ENCODE data around the gene CSTF1. TPM values are rescaled to one million over a fixed set of nuclear protein-coding genes. Genes with fewer than 3 reads are reported as not detected.

The CSTF1 gene
- total RNA-seq, 1 experiment from 2014 or later = 76.4 TPM

- in situ Hi-C loops (cut with HindIII; ENCODE audit: low sequenced_read_pairs) = no loop called here
- no peak for DNase-seq (ENCODE audit: low spot score)
These were observed 30.8 kb downstream of the CSTF1 start for GRCh38 chr20:56423211-56423610.

GRCh38 chr20:56423886-56424285 is 31.4 kb downstream of the CSTF1 start:
- DNase-seq (ENCODE audit: low spot score) = no peak
- in situ Hi-C loops (cut with HindIII; ENCODE audit: low sequenced_read_pairs) = no loop called here

GRCh38 chr20:56424931-56425330 is 32.5 kb downstream of the CSTF1 start:
- no peak for DNase-seq (ENCODE audit: low spot score)
- in situ Hi-C loops (cut with HindIII; ENCODE audit: low sequenced_read_pairs) = no loop called here

- in situ Hi-C loops (cut with HindIII; ENCODE audit: low sequenced_read_pairs) = no loop called here
- DNase-seq (ENCODE audit: low spot score) = no peak
These were observed 33.6 kb downstream of the CSTF1 start for GRCh38 chr20:56426026-56426425.

GRCh38 chr20:56426926-56427325 is 34.5 kb downstream of the CSTF1 start:
- in situ Hi-C loops (cut with HindIII; ENCODE audit: low sequenced_read_pairs) = no loop called here
- no peak for DNase-seq (ENCODE audit: low spot score)

- DNase-seq (ENCODE audit: low spot score) = no peak
- in situ Hi-C loops (cut with HindIII; ENCODE audit: low sequenced_read_pairs) = no loop called here
These were observed 35.4 kb downstream of the CSTF1 start for GRCh38 chr20:56427797-56428196.

DNA sequence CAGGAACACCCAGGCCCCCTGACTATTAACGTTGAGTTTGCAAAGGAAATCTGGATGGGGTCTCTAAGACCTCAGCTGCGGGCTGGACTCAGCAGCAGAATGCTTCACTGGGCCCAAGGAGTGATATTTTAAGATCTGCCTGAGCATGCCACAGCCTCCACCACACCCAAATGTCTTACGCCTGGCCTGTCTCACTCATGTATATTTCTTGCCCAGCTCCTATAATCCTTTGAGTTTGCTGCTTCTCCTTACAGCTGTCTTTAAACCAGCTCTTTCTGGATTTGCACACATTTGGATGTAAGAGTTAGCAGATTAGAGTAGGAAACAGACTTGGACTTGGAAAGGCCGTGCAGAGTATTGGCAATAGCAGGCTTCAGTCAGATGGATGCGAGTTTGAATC is 36.0 kb downstream of the CSTF1 start:
- in situ Hi-C loops (cut with HindIII; ENCODE audit: low sequenced_read_pairs) = no loop called here
- no peak for DNase-seq (ENCODE audit: low spot score)

- in situ Hi-C loops (cut with HindIII; ENCODE audit: low sequenced_read_pairs) = no loop called here
- DNase-seq (ENCODE audit: low spot score) = no peak
These were observed 36.4 kb downstream of the CSTF1 start for GRCh38 chr20:56428881-56429280.

GRCh38 chr20:56429502-56429901 is 37.1 kb downstream of the CSTF1 start:
- no peak for DNase-seq (ENCODE audit: low spot score)
- in situ Hi-C loops (cut with HindIII; ENCODE audit: low sequenced_read_pairs) = no loop called here

- DNase-seq (ENCODE audit: low spot score) = no peak
- in situ Hi-C loops (cut with HindIII; ENCODE audit: low sequenced_read_pairs) = no loop called here
These were observed 37.5 kb downstream of the CSTF1 start for GRCh38 chr20:56429941-56430340.

- no peak for DNase-seq (ENCODE audit: low spot score)
- in situ Hi-C loops (cut with HindIII; ENCODE audit: low sequenced_read_pairs) = no loop called here
These were observed 38.0 kb downstream of the CSTF1 start for GRCh38 chr20:56430461-56430860.

- no peak for DNase-seq (ENCODE audit: low spot score)
- in situ Hi-C loops (cut with HindIII; ENCODE audit: low sequenced_read_pairs) = no loop called here
These were observed 38.5 kb downstream of the CSTF1 start for GRCh38 chr20:56430957-56431356.

DNA sequence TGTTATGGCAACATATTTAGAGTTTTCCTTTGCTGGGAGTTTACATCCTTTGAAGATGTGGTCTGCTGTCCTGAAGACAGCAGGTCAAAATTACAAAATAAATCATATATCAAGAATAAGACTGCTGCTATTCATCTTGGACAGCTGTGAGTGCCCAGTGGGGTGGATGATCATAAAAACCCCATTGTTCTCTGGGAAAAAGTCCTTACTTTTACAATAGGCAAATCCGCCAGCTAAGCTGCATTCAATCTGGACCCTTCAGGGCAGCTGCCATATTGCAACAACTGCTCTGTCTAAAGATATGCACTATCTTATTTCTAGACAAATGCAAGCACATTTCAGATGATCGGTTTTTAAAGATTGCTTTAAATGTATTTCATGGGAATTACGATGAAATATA is 39.0 kb downstream of the CSTF1 start:
- in situ Hi-C loops (cut with HindIII; ENCODE audit: low sequenced_read_pairs) = no loop called here
- no peak for DNase-seq (ENCODE audit: low spot score)

DNA sequence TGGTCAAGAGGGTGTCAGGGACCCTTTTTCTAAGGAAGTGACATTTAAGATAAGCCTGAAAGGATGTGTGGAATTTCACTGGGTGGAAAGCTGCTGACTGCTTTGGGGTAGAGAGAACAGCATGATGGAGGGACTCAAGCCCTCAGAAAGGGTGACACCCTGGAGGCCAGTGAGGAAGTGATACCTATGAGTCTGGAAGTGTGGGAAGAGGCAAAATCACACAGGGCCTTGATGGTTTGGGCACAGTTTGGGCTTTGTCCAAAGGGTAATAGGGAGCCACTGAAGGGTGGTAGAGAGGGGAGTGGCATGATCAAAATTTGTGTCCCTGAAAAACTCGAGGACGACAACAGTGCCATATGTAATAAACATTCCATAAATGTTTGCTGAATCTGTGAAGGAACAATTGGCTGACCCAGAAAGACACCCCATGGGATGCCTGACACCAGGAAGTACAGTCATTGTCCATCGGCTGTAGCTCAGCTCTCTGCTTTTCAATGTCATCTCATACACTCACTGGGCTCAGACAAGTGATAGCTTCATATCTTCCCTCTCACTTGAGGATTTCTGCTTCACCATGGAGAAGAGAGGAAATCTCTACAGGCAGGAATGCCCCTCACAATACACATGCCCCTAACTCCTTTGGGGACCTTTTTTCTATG is 40.9 kb downstream of the CSTF1 start:
- in situ Hi-C loops (cut with HindIII; ENCODE audit: low sequenced_read_pairs) = no loop called here
- no peak for DNase-seq (ENCODE audit: low spot score)

DNA sequence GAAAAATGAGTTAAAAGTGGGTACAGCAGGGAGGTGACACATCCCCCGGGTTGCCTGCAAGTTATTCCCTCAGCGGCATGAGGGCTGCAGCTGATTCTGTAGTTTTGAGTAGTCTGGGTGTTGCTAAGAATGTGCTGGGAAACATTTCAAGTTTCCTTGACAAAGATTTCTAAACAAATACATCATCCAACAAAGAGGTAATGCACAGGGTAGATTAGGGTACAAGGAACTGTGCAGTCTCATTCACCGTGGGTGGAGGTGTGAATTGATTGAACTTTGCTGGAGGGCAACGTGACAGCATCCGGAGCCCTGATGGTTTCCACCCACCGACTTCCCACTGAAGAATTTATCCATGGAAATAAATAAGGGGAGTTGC is 41.4 kb downstream of the CSTF1 start:
- in situ Hi-C loops (cut with HindIII; ENCODE audit: low sequenced_read_pairs) = no loop called here
- DNase-seq (ENCODE audit: low spot score) = no peak

- no peak for DNase-seq (ENCODE audit: low spot score)
- in situ Hi-C loops (cut with HindIII; ENCODE audit: low sequenced_read_pairs) = no loop called here
These were observed 44.9 kb downstream of the CSTF1 start for GRCh38 chr20:56437196-56437960.

GRCh38 chr20:56438284-56438683 is 45.8 kb downstream of the CSTF1 start:
- no peak for DNase-seq (ENCODE audit: low spot score)
- in situ Hi-C loops (cut with HindIII; ENCODE audit: low sequenced_read_pairs) = no loop called here

- DNase-seq (ENCODE audit: low spot score) = no peak
- in situ Hi-C loops (cut with HindIII; ENCODE audit: low sequenced_read_pairs) = no loop called here
These were observed 47.4 kb downstream of the CSTF1 start for GRCh38 chr20:56439771-56440291.

DNA sequence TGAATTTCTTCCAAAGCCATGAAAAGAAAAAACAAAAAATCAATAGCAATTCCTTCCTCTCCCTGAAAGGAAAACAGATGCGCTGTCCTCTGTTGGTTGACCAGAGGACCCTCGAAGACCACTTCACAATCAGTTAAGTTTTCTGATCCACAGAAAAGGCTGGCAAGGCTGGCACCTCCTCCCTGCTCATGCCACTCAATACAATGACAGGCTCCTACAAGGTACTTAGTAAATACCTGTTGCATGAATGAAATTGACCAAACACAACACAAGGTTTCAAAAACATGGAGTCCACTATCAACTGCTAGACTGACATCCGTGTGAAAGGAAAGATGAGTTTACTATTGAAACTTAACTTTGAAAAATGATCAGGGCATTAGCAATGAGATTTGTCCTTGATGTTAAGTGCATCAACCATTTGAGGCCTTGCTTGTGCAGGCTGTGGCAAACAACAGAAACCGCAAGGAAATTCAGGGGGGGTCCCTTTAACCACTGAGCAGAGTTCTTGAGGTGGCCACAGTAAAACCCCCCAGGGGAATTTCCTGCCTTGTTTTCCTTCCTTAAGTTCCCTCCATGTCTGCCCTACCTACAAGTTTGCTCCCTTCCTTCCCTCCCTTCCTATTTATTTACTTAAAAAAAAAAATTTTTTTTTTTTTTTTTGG is 48.0 kb downstream of the CSTF1 start:
- in situ Hi-C loops (cut with HindIII; ENCODE audit: low sequenced_read_pairs) = no loop called here

More for the DNA sequence above, 48.0 kb downstream of the CSTF1 start:
- no peak for DNase-seq (ENCODE audit: low spot score)

Data from G401 (cell line).